Melanocyte of skin (primary cell): ENCODE results near the gene DMWD. TPM values are rescaled to one million over a fixed set of nuclear protein-coding genes. Genes with fewer than 3 reads are reported as not detected.

Experiments used
- total RNA-seq, 2 donors: library from RNA; depleted of rRNA; stranded (reverse); fragments of >200 nt; gene quantifications; 2 replicates each; pipeline ENCODE4 v1.2.3, GENCODE V29; 2012

DMWD gene, protein sequence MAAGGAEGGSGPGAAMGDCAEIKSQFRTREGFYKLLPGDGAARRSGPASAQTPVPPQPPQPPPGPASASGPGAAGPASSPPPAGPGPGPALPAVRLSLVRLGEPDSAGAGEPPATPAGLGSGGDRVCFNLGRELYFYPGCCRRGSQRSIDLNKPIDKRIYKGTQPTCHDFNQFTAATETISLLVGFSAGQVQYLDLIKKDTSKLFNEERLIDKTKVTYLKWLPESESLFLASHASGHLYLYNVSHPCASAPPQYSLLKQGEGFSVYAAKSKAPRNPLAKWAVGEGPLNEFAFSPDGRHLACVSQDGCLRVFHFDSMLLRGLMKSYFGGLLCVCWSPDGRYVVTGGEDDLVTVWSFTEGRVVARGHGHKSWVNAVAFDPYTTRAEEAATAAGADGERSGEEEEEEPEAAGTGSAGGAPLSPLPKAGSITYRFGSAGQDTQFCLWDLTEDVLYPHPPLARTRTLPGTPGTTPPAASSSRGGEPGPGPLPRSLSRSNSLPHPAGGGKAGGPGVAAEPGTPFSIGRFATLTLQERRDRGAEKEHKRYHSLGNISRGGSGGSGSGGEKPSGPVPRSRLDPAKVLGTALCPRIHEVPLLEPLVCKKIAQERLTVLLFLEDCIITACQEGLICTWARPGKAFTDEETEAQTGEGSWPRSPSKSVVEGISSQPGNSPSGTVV
- 10 to 100 TPM; 30.6 to 37.6 TPM for total RNA-seq

GRCh38 chr19:45792470-45793177 is at the start of gene DMWD:
Gene DMWD, minus strand, starts transcription at chr19:45792845. Its CDS starts 89 bp downstream, at chr19:45792756.

DNA sequence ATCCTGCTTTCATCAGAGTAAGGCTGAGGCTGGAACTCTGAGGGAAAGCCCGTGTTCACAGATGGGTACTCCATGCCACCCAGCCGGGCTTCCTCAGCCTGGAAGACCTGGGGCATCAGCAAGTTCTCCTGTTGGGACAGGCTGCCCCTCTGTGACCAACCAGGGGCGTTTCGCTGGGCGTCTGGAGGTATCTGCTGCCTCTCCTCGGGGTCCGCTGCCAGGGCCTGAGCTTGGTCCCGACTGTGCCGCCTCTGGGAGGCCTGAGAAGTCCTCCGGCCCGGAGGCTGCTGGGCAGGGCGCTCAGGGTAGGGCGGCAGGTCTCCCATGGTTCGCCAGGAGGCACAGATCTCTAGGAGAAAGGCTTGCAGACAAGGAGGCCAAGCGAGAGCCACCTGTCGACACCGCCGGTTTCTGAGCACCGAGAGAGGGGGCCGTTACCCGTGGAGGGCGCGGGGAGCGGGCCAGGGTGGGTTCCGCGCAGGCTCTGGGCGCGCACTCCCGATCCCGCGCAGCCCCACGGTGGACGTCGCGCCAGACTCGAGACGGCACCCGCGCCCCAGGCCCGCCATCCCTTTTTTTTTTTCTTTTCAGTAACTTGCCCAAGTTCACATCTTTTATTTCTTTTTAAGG is 22.3 kb upstream of the DMWD start, which contains the start of gene RSPH6A:
RSPH6A (minus strand) TSS at position 458 of the 630 bp plus-strand sequence; CDS start at position 326, 132 bp downstream.

DNA sequence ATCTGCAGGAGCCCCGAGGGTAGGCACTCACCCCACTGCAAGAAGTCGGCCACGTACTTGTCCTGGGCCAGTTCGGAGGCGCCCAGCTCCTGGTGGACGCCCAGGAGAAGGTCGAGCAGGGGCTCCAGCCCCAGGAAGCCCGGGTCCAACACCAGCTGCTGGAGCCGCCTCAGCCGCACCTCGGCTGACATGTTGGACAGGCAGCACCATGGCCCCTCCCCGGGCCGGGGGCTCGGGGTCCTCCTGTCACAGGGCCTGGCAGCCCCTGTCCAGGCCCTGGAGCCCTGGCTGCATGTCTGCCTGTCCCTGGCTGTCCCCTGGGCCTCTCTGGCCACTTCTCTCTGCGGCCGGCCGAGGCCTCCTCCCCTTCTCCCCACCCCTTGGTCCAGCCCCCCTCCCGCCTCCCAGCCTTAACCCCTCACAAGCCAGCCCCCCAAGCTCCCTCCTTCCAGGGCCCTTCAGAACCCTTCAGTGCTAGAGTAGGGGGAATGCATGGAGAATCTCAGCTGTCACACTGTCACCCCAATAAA is 10.4 kb downstream of the DMWD start, which contains the start of gene DMPK:
DMPK (minus strand) TSS at position 329 of the 530 bp plus-strand sequence; CDS start at position 191, 138 bp downstream.

GRCh38 chr19:45768984-45769782 is 23.5 kb downstream of the DMWD start, which contains the start of gene SIX5:
Gene SIX5, minus strand, starts transcription at chr19:45769252. Its CDS starts 408 bp downstream, at chr19:45768844.

DNA sequence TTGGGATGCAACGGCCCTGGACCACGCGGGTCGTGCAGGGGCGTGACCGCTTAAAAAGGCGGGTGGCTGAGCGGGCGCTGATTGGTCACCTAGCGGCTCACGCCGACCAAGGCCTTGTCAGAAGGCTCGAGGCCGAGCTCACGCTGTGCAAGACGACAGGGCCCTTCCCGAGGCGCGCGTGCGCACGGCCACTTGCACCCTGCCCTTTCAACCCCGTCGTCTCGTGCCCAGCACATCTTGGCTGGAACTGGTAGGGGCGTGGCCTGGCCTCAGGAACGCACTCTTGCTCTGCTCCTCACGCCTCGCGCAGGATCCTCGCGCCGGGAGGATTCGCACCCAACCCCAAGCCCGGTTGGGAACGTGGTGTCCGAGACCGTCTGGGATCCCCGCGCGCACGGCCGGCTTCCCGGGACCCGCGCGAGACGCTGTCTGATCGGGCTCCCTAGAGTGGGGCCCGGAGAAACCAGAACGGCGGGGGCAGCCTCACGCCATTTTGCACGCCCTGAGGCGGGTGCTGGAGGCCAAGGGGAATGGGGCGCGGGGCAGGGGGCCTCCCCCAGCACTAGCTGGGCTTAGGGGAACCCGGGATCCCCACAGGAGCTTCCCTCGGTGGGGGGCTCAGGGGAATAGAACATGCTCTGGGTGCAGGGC is 59.4 kb downstream of the DMWD start, which contains the start of gene MEIOSIN:
MEIOSIN (plus strand) TSS at position 280 of the 651 bp plus-strand sequence. CDS start 1,938 bp downstream, outside the sequence.

Other genes with a start within 250 kb of the DMWD start
- 10 to 100 TPM in 1 of 2 donors, 1 to 10 TPM in 1; 9.7 to 11.0 TPM for gene OPA3, start 208.0 kb downstream of the DMWD start, total RNA-seq
- gene GPR4, start 190.6 kb downstream of the DMWD start, total RNA-seq = under 1 TPM in 1 of 2 donors, not detected in 1; under 0.01 TPM
- gene EML2, start 153.4 kb downstream of the DMWD start, total RNA-seq = 10 to 100 TPM; 58.9 to 64.0 TPM
- under 1 TPM in 1 of 2 donors, not detected in 1; under 0.01 TPM for gene GIPR, start 124.6 kb downstream of the DMWD start, total RNA-seq
- gene SNRPD2, start 100.9 kb downstream of the DMWD start, total RNA-seq = 100 to 1,000 TPM; 193 to 358 TPM
- 10 to 100 TPM; 45.6 to 52.3 TPM for gene QPCTL, start 100.2 kb downstream of the DMWD start, total RNA-seq
- gene FBXO46, start 61.9 kb downstream of the DMWD start, total RNA-seq = 1 to 10 TPM; 5.9 to 7.7 TPM
- not detected for gene MEIOSIN, start 59.4 kb downstream of the DMWD start, total RNA-seq
- gene SIX5, start 23.6 kb downstream of the DMWD start, total RNA-seq = 1 to 10 TPM; 5.5 to 6.0 TPM
- gene DMPK, start 10.4 kb downstream of the DMWD start, total RNA-seq = 1 to 10 TPM; 8.3 to 8.9 TPM
- under 1 TPM in 1 of 2 donors, not detected in 1; 0.34 TPM for gene RSPH6A, start 22.5 kb upstream of the DMWD start, total RNA-seq
- gene SYMPK, start 70.3 kb upstream of the DMWD start, total RNA-seq = 10 to 100 TPM; 39.6 to 44.0 TPM
- not detected for gene FOXA3, start 71.5 kb upstream of the DMWD start, total RNA-seq
- 10 to 100 TPM; 23.6 to 31.0 TPM for gene IRF2BP1, start 93.3 kb upstream of the DMWD start, total RNA-seq
- gene MYPOP, start 109.8 kb upstream of the DMWD start, total RNA-seq = 1 to 10 TPM; 1.3 to 2.1 TPM
- gene NANOS2, start 121.9 kb upstream of the DMWD start, total RNA-seq = not detected
- gene NOVA2, start 181.0 kb upstream of the DMWD start, total RNA-seq = not detected
- gene CCDC61, start 202.6 kb upstream of the DMWD start, total RNA-seq = 1 to 10 TPM; 6.3 to 6.9 TPM
- gene PGLYRP1, start 230.2 kb upstream of the DMWD start, total RNA-seq = not detected
- gene IGFL4, start 248.2 kb upstream of the DMWD start, total RNA-seq = under 1 TPM; 0.33 to 0.69 TPM